GM12878 (cell line): Measurements from ENCODE around the gene SIMC1. TPM values are rescaled to one million over a fixed set of nuclear protein-coding genes. Genes with fewer than 3 reads are reported as not detected.

Source experiments
- ASH2L ChIP-seq: fragments of 300-600, 200-600 bp; sonication (generic); IDR thresholded peaks from 2 replicates; pipeline ENCODE4 v1.6.1; 2017; ENCODE audit warnings: low read depth, mild to moderate bottlenecking, borderline replicate concordance
- ATF7 ChIP-seq: fragments of 450-650 bp; IDR thresholded peaks from 2 replicates; pipeline ENCODE4 v1.6.1; 2016; ENCODE audit warnings: low read depth, mild to moderate bottlenecking
- BACH1 ChIP-seq: fragments of 450-650 bp; IDR thresholded peaks from 2 replicates; pipeline ENCODE4 v1.6.1; 2017; ENCODE audit warnings: mild to moderate bottlenecking, borderline replicate concordance
- BCL11A ChIP-seq: IDR thresholded peaks from 2 replicates; pipeline ENCODE4 v1.6.1; 2011; ENCODE audit warnings: low read depth, low read length
- CHD1 ChIP-seq: IDR thresholded peaks from 2 replicates; pipeline ENCODE4 v1.6.1; 2012; ENCODE audit warnings: low read depth, low read length, improper control_type of control experiment
- CHD2 ChIP-seq: IDR thresholded peaks from 2 replicates; pipeline ENCODE4 v1.6.1; 2011; ENCODE audit warnings: low read depth, low read length, improper control_type of control experiment, borderline replicate concordance
- CHD4 ChIP-seq: fragments of 200-600 bp; sonication (generic); IDR thresholded peaks from 2 replicates; pipeline ENCODE4 v1.6.1; 2016; ENCODE audit warnings: mild to moderate bottlenecking
- JUND ChIP-seq: IDR thresholded peaks from 2 replicates; pipeline ENCODE4 v1.6.1; 2012; ENCODE audit warnings: low read depth, mild to moderate bottlenecking, low read length, improper control_type of control experiment, moderate library complexity
- KDM1A ChIP-seq: fragments of 200-600 bp; sonication (generic); IDR thresholded peaks from 2 replicates; pipeline ENCODE4 v1.6.1; 2016; ENCODE audit warnings: borderline replicate concordance
- MTA2 ChIP-seq: fragments of 450-650 bp; IDR thresholded peaks from 2 replicates; pipeline ENCODE4 v1.6.1; 2016; ENCODE audit warnings: low read depth, mild to moderate bottlenecking, moderate library complexity
- MYB ChIP-seq: fragments of 150-350 bp; IDR thresholded peaks from 2 replicates; pipeline ENCODE4 v1.6.1; 2014; ENCODE audit warnings: mild to moderate bottlenecking, low read depth, low read length, borderline replicate concordance
- PKNOX1 ChIP-seq: fragments of 450-650 bp; IDR thresholded peaks from 2 replicates; pipeline ENCODE4 v1.6.1; 2016; ENCODE audit warnings: mild to moderate bottlenecking
- RBBP5 ChIP-seq: fragments of 200-600 bp; sonication (generic); conservative IDR thresholded peaks from 2 replicates; pipeline ENCODE4 v1.6.1; 2016
- REST ChIP-seq: IDR thresholded peaks from 2 replicates; pipeline ENCODE4 v1.6.1; 2012; ENCODE audit warnings: mild to moderate bottlenecking, low read depth, low read length
- SPI1 ChIP-seq: IDR thresholded peaks from 2 replicates; pipeline ENCODE4 v1.6.1; 2011; ENCODE audit warnings: low read depth, mild to moderate bottlenecking, low read length, moderate library complexity, borderline replicate concordance; ENCODE audit not compliant: insufficient read depth
- SREBF1 ChIP-seq: IDR thresholded peaks from 2 replicates; pipeline ENCODE4 v1.6.1; 2012; ENCODE audit warnings: mild to moderate bottlenecking, low read length
- SRF ChIP-seq, 2 experiments: IDR thresholded peaks; 2 replicates each; pipeline ENCODE4 v1.6.1; 2011; ENCODE audit warnings: low read depth in 2 of 2, low read length in 2 of 2, mild to moderate bottlenecking in 1 of 2, moderate library complexity in 1 of 2
- SUZ12 ChIP-seq: fragments of 200-600 bp; sonication (generic); IDR thresholded peaks from one replicate; pipeline ENCODE4 v1.6.1; 2018; ENCODE audit warnings: antibody characterized with exemption, mild to moderate bottlenecking; ENCODE audit not compliant: unreplicated experiment
- TBL1XR1 ChIP-seq: IDR thresholded peaks from 2 replicates; pipeline ENCODE4 v1.6.1; 2012; ENCODE audit warnings: low read depth, low read length, improper control_type of control experiment
- WRNIP1 ChIP-seq: IDR thresholded peaks from 2 replicates; pipeline ENCODE4 v1.6.1; 2011; ENCODE audit warnings: low read depth, low read length, improper control_type of control experiment, borderline replicate concordance
- ZBTB11 ChIP-seq: fragments of 450-650 bp; formaldehyde crosslinking; IDR thresholded peaks from 2 replicates; pipeline ENCODE4 v1.5.0; 2022; ENCODE audit warnings: mild to moderate bottlenecking, missing genetic modification characterization
- ZNF384 ChIP-seq: IDR thresholded peaks from 2 replicates; pipeline ENCODE4 v1.6.1; 2012; ENCODE audit warnings: low read depth, mild to moderate bottlenecking, low read length, improper control_type of control experiment, borderline replicate concordance
- ZZZ3 ChIP-seq: IDR thresholded peaks from 2 replicates; pipeline ENCODE4 v1.6.1; 2011; ENCODE audit warnings: low read depth; ENCODE audit not compliant: control insufficient read depth, insufficient read length
- polyA plus RNA-seq, 11 experiments: library from polyadenylated mRNA; depleted of rRNA in 4 of 11; unstranded in 6 of 11; stranded (reverse) in 5 of 11; fragments of >200 nt; fragmentation: Nextera tagmentation in 4 of 11; fragmentation: Illumina TruSeq in 1 of 11; extraction: Ambion mirVana in 4 of 11; extraction: Trizol in 1 of 11; gene quantifications; 1 replicate in 1 of 11; 2 replicates in 10 of 11; pipeline versions ENCODE4 v1.2.1 to v1.2.3, GENCODE V29; 2011 to 2016; ENCODE audit warnings: inconsistent platforms in 2 of 11, missing spikeins in 2 of 11, low read depth in 1 of 11
- total RNA-seq, 4 experiments: library from RNA; depleted of rRNA in 3 of 4; stranded (reverse); fragments of >200 nt in 3 of 4; fragmentation: Illumina TruSeq in 1 of 4; extraction: Trizol in 1 of 4; gene quantifications; 2 replicates each; pipeline versions ENCODE4 v1.2.1 to v1.2.3, GENCODE V29; 2013 to 2021

The SIMC1 gene
- total and polyA plus RNA-seq, 10 of the 15 experiments (the other 5 are each of a cell fraction or from before 2014, with no cell fraction given): 3.0 to 16.5 (median 10.4) TPM

- TF ChIP-seq SUZ12 (no peak), CHD4 (no peak), KDM1A (no peak), SRF (IDR thresholded peaks at IDR 0.05; ENCODE audit: low read depth in 2 of 2, low read length in 2 of 2) (no peak), SPI1 (no peak), PKNOX1 (no peak), SREBF1 (no peak), CHD1 (no peak), JUND (no peak), BCL11A (no peak), ZBTB11 (CRISPR knock-in tag) (no peak), ASH2L (no peak), WRNIP1 (no peak), BACH1 (no peak), ZZZ3 (no peak), MTA2 (no peak), TBL1XR1 (no peak), CHD2 (no peak), ZNF384 (peak; percentile 89), RBBP5 (no peak), MYB (no peak), REST (no peak), ATF7 (0 out of 2 replicates have a peak, but pooled peaks have one; percentile 11)
Measured at GRCh38 chr5:176352116-176352878, 114.1 kb downstream of the SIMC1 start (continued).
